C4-2B (cell line): ENCODE data around the gene SH2D6.

Experiments
- CTCF ChIP-seq: fragments of 450-650 bp; conservative IDR thresholded peaks from 2 replicates; pipeline ENCODE4 v1.5.1; 2017; ENCODE audit warnings: mild to moderate bottlenecking
- ZFX ChIP-seq: fragments of 450-650 bp; IDR thresholded peaks from 2 replicates; pipeline ENCODE4 v1.6.1; 2017

DNA sequence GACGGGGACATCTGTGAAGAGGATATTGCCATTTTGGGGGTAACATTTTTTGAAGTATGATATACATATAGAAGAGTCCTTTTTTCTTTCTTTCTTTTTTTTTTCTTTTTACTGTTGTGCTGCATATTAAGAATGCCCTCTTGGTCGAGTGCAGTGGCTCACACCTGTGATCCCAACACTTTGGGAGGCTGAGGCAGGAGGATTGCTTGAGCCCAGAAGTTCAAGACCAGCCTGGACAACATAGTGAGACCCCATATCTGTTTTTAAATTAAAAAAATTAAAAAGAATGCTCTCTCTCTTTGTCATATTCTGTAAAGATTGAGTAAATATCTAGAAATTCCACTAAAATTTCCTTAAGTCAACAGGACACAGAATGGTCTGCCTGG, 3.6 kb downstream of the SH2D6 start:
- TF ChIP-seq CTCF (no peak), ZFX (no peak)
